GM10266 (cell line): ENCODE results near the gene HOXC6.

ENCODE experiments used
- DNase-seq: peaks from one replicate; pipeline ENCODE4 v3.0.0; 2012; ENCODE audit errors: extremely low spot score
- CTCF ChIP-seq: IDR thresholded peaks from 2 replicates; pipeline ENCODE4 v1.5.1; 2012; ENCODE audit warnings: mild to moderate bottlenecking, low read depth; ENCODE audit not compliant: control insufficient read depth, insufficient read depth; ENCODE audit errors: missing control alignments

Gene HOXC6

GRCh38 chr12:54048406-54049093 is 20.3 kb downstream of the HOXC6 start:
- no peak for DNase-seq
- TF ChIP-seq CTCF, result no peak

GRCh38 chr12:54049108-54049507 is 20.9 kb downstream of the HOXC6 start:
- no peak for DNase-seq
- no peak for TF ChIP-seq CTCF

- DNase-seq, result no peak
- no peak for TF ChIP-seq CTCF
These were observed 22.2 kb downstream of the HOXC6 start for GRCh38 chr12:54050482-54050810.

GRCh38 chr12:54051026-54051842 is 23.0 kb downstream of the HOXC6 start:
- no peak for DNase-seq
- no peak for TF ChIP-seq CTCF

GRCh38 chr12:54051874-54052437 is 23.7 kb downstream of the HOXC6 start:
- no peak for DNase-seq

GRCh38 chr12:54052438-54053002 is 24.3 kb downstream of the HOXC6 start:
- TF ChIP-seq CTCF, result no peak
- DNase-seq, result no peak

More at GRCh38 chr12:54051874-54052437, 23.7 kb downstream of the HOXC6 start:
- TF ChIP-seq CTCF, result no peak
